Prostate gland (tissue), 2 donors: ENCODE data around the gene VEPH1. TPM values are rescaled to one million over a fixed set of nuclear protein-coding genes. Genes with fewer than 3 reads are reported as not detected.

Experiments
- DNase-seq: peaks from one replicate; pipeline ENCODE4 v3.0.0-alpha.2; 2019; ENCODE audit warnings: low spot score
- H3K27ac ChIP-seq, 2 donors: fragments of 200-600 bp; sonication (generic); 2 replicates each; pipeline ENCODE4 v1.5.1; 2017 to 2019
- H3K27me3 ChIP-seq: fragments of 200-600 bp; sonication (generic); replicated peaks from 2 replicates; pipeline ENCODE4 v1.5.1; 2019; ENCODE audit not compliant: insufficient read depth
- H3K36me3 ChIP-seq, 2 donors: fragments of 200-600 bp; sonication (generic); 1 replicate in 1 of 2; 2 replicates in 1 of 2; pipeline versions ENCODE4 v1.5.1 to v1.8.1; 2017 to 2019
- H3K4me1 ChIP-seq: fragments of 200-600 bp; sonication (generic); replicated peaks from 2 replicates; pipeline ENCODE4 v1.5.1; 2019
- H3K4me3 ChIP-seq, 2 donors: fragments of 200-600 bp; sonication (generic); 2 replicates each; pipeline ENCODE4 v1.5.1; 2017 to 2019
- H3K9me3 ChIP-seq: fragments of 200-600 bp; sonication (generic); 2 replicates; pipeline ENCODE4 v1.5.1; 2017
- POLR2A ChIP-seq: fragments of 450-650 bp; IDR thresholded peaks from one replicate; pipeline ENCODE4 v1.6.1; 2016; ENCODE audit warnings: antibody characterized with exemption, mild to moderate bottlenecking
- POLR2AphosphoS5 ChIP-seq: sonication (generic); formaldehyde crosslinking; IDR thresholded peaks from one replicate; pipeline ENCODE4 v1.6.1; 2017; ENCODE audit warnings: antibody characterized with exemption
- WGBS: methylation state at CpG from one replicate; pipeline ENCODE4 v1.1.5; 2018; 5-methylcytosine and 5-hydroxymethylcytosine counted together
- intact Hi-C: fragments of 100-400 bp; cut with DNase I; formaldehyde crosslinking; loops from one replicate; pipeline ENCODE4 v1.14.2; 2022
- total RNA-seq, 2 donors: library from RNA; depleted of rRNA; stranded (reverse); fragments of >200 nt; gene quantifications; one replicate each; pipeline ENCODE4 v1.1.0, GENCODE V29; 2016
- TF ChIP-seq, protein P1 (sequence below), 4 experiments: fragments of 200-600 bp in 2 of 4; fragments of 450-650 bp in 2 of 4; sonication (generic) in 2 of 4; IDR thresholded peaks; 1 replicate in 3 of 4; 2 replicates in 1 of 4; pipeline ENCODE4 v1.5.1; 2016 to 2019; ENCODE audit warnings: antibody characterized with exemption in 4 of 4, mild to moderate bottlenecking in 2 of 4, moderate library complexity in 2 of 4

Gene VEPH1
- total RNA-seq, 2 donors from 2014 or later = 1.4 to 3.4 TPM

DNA sequence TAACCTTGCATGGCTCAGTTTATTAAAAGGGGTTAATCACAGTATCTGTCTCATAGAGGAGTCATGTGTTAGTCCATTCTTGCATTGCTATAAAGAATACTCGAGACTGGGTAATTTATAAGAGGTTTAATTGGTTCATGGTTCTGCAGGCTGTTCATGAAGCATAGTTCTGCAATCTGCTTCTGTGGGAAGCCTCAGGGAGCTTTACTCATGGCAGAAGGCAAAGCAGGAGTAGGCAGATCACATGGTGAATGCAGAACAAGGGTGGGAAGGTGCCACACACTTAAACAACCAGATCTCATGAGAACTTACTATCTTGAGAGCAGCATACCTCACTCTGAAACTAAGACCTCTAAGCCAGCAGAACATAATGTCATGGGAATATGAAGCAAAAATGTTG lies 108.8 kb downstream of the VEPH1 start:
- Histone ChIP-seq H3K27ac (no peak overlapping the region), H3K9me3 (no peaks in the 10 kb centered on the region), H3K27me3 (no peaks in the 10 kb centered on the region), H3K4me3 (no peak overlapping the region), H3K4me1 (no peaks in the 10 kb centered on the region), H3K36me3 (no peaks in the 10 kb centered on the region)
- no peak for TF ChIP-seq POLR2AphosphoS5
- TF ChIP-seq POLR2A = no peak
- TF ChIP-seq, protein P1, sequence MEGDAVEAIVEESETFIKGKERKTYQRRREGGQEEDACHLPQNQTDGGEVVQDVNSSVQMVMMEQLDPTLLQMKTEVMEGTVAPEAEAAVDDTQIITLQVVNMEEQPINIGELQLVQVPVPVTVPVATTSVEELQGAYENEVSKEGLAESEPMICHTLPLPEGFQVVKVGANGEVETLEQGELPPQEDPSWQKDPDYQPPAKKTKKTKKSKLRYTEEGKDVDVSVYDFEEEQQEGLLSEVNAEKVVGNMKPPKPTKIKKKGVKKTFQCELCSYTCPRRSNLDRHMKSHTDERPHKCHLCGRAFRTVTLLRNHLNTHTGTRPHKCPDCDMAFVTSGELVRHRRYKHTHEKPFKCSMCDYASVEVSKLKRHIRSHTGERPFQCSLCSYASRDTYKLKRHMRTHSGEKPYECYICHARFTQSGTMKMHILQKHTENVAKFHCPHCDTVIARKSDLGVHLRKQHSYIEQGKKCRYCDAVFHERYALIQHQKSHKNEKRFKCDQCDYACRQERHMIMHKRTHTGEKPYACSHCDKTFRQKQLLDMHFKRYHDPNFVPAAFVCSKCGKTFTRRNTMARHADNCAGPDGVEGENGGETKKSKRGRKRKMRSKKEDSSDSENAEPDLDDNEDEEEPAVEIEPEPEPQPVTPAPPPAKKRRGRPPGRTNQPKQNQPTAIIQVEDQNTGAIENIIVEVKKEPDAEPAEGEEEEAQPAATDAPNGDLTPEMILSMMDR (IDR thresholded peaks at IDR 0.05) = no peak
- WGBS = 57% methylated on average over 1 of the region's 1 CpG
- intact Hi-C loops = no loop called here
- no peak for DNase-seq

DNA sequence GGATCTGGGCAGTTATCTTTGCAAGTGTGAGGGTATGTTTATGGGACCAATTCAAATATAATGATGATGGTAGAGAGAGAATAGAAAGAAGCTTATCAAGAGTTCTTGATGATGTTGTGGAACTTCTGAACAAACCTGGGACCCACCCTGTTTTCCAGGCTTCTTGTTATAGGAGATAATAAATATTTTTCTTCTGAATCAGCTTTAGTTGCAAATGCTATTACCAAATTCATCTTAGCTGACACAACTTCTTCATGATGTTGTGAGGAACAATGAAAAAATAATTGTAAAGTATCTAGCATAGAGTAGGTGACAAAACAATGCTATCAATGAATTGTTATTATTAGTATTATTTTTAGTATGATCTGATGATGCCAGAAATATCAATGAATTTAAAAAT lies 110.1 kb downstream of the VEPH1 start:
- no peaks in the 10 kb centered on the region for H3K36me3 ChIP-seq
- no peak for TF ChIP-seq POLR2A
- TF ChIP-seq POLR2AphosphoS5 = no peak
- TF ChIP-seq, protein P1 (IDR thresholded peaks at IDR 0.05) = no peak
- H3K9me3 ChIP-seq = no peaks in the 10 kb centered on the region
- no peak overlapping the region for H3K27ac ChIP-seq
- no peak for DNase-seq
- intact Hi-C loops = no loop called here
- no peaks in the 10 kb centered on the region for H3K27me3 ChIP-seq
- H3K4me3 ChIP-seq = no peak overlapping the region
- H3K4me1 ChIP-seq = no peaks in the 10 kb centered on the region

DNA sequence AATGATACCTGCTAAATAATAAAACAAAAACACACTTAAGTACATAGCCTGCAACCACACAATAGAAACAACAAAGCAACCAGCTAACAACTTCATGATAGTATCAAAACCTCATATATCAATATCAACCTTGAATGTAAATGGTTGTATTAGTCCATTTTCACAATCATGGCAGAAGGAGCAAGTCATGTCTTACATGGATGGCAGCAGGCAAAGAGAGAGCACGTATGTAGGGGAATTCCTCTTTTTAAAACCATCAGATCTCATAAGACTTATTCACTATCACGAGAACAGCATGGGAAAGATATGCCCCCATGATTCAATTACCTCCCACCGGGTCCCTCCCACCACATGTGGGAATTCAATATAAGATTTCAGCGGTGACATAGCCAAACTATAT lies 111.1 kb downstream of the VEPH1 start:
- Histone ChIP-seq H3K4me3 (no peak overlapping the region), H3K27ac (no peak overlapping the region), H3K4me1 (no peaks in the 10 kb centered on the region), H3K36me3 (no peaks in the 10 kb centered on the region), H3K9me3 (no peaks in the 10 kb centered on the region), H3K27me3 (no peaks in the 10 kb centered on the region)
- 90% methylated on average over 4 of the region's 4 CpGs for WGBS
- intact Hi-C loops = no loop called here
- TF ChIP-seq POLR2AphosphoS5 = no peak
- TF ChIP-seq POLR2A = no peak
- TF ChIP-seq, protein P1 (IDR thresholded peaks at IDR 0.05) = no peak
- no peak for DNase-seq

DNA sequence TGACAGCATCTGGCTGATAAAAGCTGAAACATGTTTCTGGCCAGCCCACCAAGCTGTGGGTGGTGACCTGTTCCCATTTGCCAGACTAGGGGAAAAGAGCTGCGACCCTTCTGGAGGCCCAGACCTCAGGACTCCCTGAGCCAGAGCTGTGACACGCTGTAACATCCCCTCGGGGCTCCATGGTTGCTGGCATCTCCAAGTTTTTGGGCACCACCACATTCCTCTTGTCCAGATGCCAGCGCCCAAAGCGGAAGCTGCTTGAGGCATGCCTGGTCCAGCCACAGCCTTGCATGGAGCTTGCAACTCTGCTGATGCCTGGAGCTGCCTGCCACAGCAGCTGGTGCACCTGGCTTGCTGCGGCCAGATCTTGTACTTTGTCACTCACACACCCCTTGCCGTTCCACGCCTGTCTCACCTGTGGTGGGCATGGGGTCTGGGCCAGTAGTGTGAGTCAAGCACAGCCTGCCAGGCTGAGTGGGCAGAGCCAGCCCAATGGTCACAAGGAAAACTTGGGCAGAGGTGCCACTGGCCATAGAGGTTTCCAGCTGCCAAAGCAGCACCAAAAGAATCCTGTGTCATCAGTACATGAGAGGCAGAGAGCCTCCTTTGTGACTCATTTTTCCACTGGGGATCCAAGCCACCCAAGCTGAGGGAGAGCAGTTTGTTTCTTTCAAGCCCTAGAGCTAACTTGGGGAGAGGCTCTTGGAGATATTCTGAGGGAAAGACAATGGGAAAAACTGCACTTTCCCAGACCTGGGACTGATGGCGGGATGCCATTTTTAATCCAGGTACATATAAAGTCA lies 112.3 kb downstream of the VEPH1 start:
- intact Hi-C loops = no loop called here
- H3K4me3 ChIP-seq = no peak overlapping the region
- H3K27ac ChIP-seq = no peak overlapping the region
- no peaks in the 10 kb centered on the region for H3K36me3 ChIP-seq
- 87% methylated on average over 9 of the region's 9 CpGs for WGBS
- no peaks in the 10 kb centered on the region for H3K27me3 ChIP-seq
- H3K4me1 ChIP-seq = no peaks in the 10 kb centered on the region
- TF ChIP-seq POLR2A (no peak), POLR2AphosphoS5 (no peak)
- TF ChIP-seq, protein P1 (IDR thresholded peaks at IDR 0.05) = no peak
- H3K9me3 ChIP-seq = no peaks in the 10 kb centered on the region
- no peak for DNase-seq

DNA sequence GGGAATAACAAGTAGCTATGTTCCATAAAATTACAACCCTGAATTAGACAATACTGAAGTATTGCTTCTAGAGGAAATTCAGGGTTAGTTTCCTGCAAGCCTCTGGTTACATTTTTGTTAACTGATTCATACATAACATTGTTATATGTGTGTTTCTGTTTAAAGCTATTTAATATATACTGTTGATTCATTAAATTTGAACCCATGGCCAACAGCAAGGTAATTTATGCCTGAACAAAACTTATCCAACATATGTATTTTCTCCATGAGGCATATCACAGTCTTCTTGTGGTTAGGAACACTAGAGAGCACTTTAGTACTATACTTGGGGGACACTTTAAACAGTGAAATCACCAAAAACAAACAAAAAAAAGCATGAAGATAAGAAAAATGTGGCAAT lies 114.2 kb downstream of the VEPH1 start:
- Histone ChIP-seq H3K9me3 (no peaks in the 10 kb centered on the region), H3K36me3 (no peaks in the 10 kb centered on the region), H3K27me3 (no peaks in the 10 kb centered on the region), H3K4me3 (no peak overlapping the region), H3K27ac (no peak overlapping the region), H3K4me1 (no peaks in the 10 kb centered on the region)
- DNase-seq = no peak
- intact Hi-C loops = no loop called here
- TF ChIP-seq POLR2A (no peak), POLR2AphosphoS5 (no peak)
- TF ChIP-seq, protein P1 (IDR thresholded peaks at IDR 0.05) = no peak
